Spleen (tissue), 7 donors: Measurements from ENCODE around the gene PRKCB.

ENCODE experiments used
- POLR2A ChIP-seq, 3 donors: fragments of 450-650 bp; IDR thresholded peaks; one replicate each; pipeline ENCODE4 v1.5.1; 2017; ENCODE audit warnings: antibody characterized with exemption in 3 of 3, mild to moderate bottlenecking in 1 of 3
- POLR2AphosphoS5 ChIP-seq, 3 donors: sonication (generic); formaldehyde crosslinking; IDR thresholded peaks; one replicate each; pipeline ENCODE4 v1.5.1; 2017; ENCODE audit warnings: antibody characterized with exemption in 3 of 3
- TF ChIP-seq, protein P1 (sequence below), 11 experiments: fragments of 200-600 bp in 7 of 11; fragments of 450-650 bp in 4 of 11; sonication (generic) in 4 of 11; IDR thresholded peaks in 8 of 11; conservative IDR thresholded peaks in 3 of 11; 1 replicate in 7 of 11; 2 replicates in 4 of 11; pipeline versions ENCODE4 v1.4.0 to v1.8.0; 2016 to 2021; ENCODE audit warnings: antibody characterized with exemption in 11 of 11, inconsistent platforms in 4 of 11, mild to moderate bottlenecking in 1 of 11
- donor health status: DM: no; HTN: no; CAD: no; lungs with moderate emphysema.
- donor health status: DM: no; HTN: no; CAD: no.
- donor health status: DM: no; HTN: no; CAD: no.

DNA sequence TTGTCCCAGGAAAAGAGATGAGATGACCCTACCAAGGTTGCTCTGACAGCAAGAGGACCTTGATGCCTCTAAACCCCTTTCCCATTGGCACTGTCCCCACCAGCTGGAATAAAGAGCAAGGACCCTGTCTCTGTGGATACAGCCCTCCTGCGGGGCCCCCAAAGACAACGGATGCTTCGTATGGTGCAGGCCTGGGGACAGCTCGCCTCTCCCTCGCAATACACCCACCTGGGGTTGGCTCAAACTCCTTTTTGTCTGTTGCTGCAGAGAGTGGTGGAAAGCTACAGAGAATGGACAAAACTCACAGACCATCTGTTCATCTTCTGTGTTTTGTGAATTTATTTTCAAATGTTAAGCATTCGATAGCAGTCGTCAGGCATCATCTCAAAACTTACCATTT is 392.7 kb downstream of the PRKCB start:
- TF ChIP-seq, protein P1, sequence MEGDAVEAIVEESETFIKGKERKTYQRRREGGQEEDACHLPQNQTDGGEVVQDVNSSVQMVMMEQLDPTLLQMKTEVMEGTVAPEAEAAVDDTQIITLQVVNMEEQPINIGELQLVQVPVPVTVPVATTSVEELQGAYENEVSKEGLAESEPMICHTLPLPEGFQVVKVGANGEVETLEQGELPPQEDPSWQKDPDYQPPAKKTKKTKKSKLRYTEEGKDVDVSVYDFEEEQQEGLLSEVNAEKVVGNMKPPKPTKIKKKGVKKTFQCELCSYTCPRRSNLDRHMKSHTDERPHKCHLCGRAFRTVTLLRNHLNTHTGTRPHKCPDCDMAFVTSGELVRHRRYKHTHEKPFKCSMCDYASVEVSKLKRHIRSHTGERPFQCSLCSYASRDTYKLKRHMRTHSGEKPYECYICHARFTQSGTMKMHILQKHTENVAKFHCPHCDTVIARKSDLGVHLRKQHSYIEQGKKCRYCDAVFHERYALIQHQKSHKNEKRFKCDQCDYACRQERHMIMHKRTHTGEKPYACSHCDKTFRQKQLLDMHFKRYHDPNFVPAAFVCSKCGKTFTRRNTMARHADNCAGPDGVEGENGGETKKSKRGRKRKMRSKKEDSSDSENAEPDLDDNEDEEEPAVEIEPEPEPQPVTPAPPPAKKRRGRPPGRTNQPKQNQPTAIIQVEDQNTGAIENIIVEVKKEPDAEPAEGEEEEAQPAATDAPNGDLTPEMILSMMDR (IDR thresholded peaks at IDR 0.05 in 8 of 11, conservative IDR thresholded peaks at IDR 0.05 in 3 of 11) = no peak
- TF ChIP-seq POLR2A (IDR thresholded peaks at IDR 0.05) = no peak
- TF ChIP-seq POLR2AphosphoS5 (IDR thresholded peaks at IDR 0.05) = no peak
